Endothelial cell of hepatic sinusoid (primary cell): ENCODE measurements around the gene MAP6D1.

Experiments
- in situ Hi-C: cut with HindIII; loops from 2 replicates; pipeline ENCODE4 v1.10.0; 2017; ENCODE audit warnings: low sequenced_read_pairs

The MAP6D1 gene

DNA sequence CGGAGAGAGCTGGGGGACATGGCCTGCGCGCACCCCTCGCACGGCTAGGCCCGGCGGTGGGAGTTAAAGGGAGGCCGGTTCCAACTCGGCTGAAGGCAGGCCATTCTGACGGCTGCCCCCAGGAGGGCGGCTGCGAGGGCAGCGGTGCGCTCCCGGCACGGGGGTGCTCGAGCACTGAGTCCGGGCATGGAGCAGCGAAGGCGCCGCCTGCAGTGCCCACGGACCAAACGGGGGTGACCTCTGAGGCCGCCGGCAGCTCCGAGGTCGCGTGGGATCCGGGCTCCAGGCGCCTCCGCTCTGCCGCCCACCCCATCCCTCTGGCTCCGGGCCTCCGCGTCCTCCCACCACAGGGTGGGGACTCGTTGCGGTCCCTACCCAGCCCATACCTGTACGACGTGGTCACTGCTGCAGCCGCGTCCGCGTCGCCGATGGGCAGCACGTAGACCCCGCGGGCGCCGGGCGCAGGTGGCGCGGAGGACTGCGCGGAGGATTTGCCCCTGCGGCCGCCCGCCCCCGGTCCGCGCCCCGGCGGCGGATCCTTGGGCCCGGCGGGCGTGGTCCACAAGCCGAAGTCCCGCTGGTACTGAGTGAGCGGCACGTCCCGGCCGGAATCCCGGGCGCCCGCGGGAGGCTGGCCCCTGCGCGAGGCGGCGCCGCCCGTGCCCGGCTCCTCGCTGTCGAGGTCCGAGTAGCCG, 469 bp downstream of the MAP6D1 start:
- in situ Hi-C loops, result no loop called here

DNA sequence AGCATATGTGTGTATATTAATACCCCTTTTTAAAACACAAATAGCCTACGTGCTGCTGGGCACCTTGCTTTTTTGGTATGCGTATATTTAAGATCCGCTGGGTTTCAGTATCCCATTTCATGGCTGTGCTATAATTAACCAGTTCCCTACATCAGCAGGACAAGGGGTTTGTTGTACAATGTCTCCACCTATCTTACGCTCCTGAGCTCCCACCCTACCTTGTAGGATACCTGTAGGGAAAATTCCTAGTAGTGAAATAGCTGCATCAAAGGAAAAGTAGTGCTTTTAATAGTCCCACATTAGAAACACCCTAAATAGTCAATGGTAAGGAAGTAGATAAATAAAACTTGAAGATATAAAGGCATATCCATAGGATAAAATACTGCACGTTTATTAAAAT, 1.4 kb downstream of the MAP6D1 start:
- in situ Hi-C loops, result no loop called here

DNA sequence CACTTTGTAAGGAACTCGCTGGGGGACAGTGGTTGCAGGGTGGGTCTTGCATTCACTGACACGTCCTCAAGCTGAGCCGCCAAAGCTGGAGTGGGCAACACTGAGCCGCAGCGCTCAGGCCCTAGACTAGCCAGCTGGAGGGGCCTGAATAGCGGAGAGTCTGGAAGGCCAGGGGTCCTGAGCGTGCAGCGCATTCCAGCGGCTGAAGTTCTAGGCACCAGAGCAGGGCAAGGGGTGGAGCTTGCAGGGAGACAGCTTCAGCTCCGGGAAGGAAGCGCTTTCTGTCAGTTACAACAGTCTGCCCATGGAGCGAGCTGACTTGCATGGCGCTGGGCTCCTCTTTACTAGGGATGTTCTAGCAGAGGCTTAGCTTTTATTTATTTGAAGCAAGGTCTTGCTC, 2.7 kb downstream of the MAP6D1 start:
- in situ Hi-C loops, result no loop called here

DNA sequence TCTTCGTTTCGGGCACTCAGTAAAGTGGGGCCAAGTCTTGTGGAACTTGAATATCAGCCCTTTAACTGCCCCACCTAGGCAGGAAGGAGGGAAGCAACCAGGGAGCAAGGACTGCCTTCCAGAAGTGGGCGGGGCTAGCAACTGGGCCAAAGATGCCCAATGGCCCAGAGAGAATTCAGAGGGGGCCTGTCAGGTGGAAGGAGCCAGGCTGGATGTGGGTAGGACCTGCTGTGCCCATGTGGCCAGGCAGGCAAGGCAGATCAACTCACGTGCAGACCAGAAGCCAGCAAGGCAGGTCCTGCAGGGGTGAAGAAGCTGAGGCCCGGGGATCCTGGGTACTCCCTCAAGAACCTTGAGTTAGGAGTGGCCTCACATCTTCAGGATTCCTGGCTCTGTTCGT, 5.5 kb downstream of the MAP6D1 start:
- in situ Hi-C loops, result no loop called here

DNA sequence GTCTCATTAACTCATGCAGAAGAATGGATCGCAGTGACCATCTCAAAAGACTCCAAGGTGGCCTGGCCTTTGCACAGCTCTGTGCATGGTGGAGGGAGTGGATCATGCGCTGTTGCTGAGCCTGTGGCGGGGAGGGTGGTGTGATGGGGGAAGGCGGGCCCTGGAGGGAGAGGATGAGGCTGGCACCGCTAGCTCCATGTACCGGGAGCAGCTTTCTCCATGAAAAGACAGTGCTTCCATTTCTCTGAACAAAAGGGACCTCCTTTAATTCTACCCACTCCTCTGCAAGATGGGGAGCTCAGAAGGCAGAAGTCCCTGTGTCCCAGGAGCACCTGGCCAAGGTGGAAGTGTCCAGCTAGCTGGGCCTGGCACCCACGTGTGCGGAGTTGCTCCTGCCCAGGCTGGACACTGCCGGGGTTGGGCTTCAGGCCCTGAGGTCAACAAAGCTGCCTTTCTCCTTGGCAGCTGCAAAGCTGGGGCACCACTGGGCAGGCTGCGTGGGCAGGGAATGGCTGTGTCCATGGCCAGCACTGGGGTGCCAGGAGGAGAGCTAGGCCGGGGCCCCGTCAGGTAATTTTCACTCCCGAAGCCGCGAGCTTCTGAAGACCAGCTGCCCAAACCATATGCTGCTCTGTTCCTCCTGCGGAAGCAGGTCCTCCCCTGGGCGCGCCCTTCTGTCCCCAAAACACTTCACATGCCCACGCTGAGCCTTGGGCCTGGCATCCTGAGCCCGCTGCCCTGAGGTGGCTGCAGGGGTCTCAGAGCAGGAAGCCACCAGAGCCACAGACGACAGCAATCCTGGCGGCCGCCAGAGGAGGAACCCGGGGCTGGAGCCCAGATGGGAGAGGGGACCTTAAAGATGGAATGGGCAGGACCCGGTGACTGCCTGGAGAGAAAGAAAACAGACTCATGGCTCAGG, 6.4 kb downstream of the MAP6D1 start:
- in situ Hi-C loops, result no loop called here

DNA sequence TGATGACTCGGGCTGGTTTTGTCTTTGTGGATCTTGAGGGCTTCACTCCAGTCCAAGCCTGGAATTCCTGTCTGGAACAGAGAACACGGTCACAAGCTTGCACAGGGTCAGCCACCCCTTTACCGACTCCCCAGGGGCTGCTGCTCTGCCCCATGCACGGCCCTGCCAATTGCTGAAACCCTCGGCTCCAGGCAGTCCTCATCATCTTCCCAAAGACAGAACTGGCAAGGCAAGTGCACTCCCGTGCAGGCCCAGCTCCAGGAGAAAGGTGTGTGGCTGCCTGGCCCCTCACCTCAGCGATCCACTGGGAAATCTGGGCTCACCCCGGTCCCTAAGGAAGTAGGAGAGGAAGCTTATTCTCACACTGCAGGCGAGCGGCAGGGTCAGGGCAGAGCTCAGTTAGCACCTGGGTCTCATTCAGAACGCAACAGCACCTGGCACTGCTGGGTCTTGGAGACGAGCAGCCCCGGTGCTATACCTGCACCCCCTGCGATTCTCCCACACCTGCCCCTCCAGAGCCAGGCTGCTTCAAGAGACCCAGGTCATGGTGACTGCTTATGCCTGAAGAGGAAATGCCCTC, 7.2 kb downstream of the MAP6D1 start:
- in situ Hi-C loops, result no loop called here

DNA sequence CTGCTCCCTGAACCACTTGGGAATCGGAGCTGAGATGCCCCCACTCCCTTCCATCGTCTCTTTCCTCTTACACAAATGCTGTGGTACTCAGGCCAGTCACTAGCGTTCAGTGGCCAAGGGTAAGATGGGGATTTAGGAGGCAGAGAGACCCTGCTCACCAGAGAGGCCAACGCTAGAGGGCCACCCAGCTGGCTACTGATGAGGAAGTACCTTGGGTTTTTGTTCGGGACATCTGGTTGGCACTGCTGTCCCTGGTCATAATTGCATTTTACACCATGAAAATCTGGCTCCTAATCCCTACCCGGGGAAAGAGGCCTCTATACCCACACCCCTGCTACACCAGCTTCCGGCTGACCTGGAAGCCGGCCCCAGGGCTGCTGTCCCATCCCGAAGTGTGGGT, 7.7 kb downstream of the MAP6D1 start:
- in situ Hi-C loops, result no loop called here

DNA sequence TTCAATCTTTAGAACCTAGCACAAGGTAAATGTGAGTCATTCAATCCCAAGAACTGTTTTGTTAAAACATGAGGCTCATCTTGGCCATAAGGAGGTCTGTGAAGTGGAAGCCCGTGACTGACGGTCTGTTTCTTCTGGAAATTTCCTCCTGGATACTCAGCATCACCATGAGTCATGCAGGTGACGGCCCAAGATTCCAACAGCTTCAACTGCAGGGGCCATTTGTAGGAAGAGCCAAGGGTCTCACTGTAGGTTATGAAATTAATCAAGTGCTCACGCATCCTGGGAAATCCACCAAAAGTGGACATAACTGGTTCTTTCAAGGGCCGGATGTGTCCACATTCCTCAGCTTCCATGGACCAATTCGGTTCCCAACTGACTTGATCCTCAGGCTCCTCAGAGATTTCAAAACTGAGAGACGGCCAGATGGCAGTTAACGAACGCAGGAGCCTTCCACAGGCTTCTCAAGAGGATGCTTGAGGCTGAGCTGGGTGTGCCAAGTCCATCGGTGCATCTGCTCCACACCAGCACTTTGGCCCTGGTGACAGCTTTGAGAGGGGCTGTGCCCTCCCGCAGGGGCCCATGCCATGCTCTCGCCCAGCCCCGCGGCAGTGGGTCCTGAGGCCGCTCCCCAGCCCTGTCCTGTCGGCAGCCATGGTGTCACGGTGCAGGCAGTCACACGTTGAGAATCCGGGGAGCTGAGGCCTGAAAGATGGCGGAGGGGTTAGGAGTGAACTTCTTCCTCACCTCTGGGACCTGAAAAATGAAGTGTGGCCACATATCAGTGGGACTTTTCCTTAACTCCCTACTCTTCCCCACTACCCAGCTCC, 8.5 kb downstream of the MAP6D1 start:
- in situ Hi-C loops, result no loop called here

DNA sequence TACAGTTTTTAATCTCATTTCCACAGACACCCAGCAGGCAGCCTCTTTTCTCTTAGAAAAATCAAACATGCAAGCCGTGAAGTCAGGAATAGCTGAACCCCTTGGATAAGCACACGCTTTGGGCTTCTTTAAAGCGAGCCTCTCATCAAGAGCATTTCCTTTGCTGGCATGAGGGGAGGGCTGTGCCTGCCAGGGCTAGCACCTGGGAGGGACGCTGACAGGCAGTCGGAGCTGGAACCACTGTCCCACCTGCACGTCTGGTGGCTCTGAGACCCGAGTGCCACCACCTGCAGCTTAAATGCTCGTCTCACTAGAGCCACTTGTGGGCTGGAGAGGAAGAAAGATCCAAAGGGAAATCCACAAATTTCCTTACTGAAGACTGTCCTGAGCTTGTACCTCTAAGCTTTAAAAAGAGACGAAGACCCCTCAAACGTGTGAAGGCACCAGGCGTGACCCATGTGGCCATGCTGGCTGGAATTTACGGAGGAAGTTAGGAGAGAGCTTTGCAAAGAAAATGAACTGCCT, 9.4 kb downstream of the MAP6D1 start:
- in situ Hi-C loops, result no loop called here

DNA sequence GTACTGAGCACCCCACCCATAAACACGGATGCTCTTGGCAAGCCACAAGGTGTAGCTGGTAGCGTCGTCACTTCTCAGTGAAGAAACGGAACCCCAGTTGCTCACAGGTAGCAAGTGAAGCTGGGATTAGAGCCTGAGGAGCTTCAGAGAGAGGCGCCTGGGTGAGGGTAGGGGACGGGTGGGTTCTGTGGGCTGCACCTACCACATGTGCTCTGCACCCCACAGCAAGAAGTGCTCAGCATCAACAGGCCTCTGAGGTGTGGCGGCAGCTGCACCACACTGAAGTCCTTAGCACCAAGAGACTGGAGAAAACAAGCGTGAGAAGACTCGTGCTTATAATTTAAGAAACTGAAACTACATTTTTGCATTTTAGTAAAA, 9.8 kb downstream of the MAP6D1 start:
- in situ Hi-C loops, result no loop called here

DNA sequence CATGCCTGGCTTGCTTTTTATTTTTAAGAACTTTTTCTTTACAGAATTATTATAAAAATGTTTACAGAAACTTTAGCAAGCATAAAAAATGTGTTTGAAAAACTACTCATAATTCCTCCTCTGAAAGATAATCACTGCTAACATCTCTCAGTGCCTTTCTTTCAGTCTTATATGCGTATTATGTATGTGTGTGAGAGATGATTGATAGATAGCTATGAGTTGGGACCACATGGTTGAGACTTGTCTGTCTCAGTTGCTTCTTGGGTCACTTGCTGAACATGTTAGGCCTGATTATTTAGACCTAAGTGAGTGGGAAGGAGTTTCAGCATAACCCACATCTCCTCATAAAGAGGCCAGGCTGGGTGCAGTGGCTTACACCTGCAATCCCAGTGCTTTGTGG, 11.1 kb downstream of the MAP6D1 start:
- in situ Hi-C loops, result no loop called here

DNA sequence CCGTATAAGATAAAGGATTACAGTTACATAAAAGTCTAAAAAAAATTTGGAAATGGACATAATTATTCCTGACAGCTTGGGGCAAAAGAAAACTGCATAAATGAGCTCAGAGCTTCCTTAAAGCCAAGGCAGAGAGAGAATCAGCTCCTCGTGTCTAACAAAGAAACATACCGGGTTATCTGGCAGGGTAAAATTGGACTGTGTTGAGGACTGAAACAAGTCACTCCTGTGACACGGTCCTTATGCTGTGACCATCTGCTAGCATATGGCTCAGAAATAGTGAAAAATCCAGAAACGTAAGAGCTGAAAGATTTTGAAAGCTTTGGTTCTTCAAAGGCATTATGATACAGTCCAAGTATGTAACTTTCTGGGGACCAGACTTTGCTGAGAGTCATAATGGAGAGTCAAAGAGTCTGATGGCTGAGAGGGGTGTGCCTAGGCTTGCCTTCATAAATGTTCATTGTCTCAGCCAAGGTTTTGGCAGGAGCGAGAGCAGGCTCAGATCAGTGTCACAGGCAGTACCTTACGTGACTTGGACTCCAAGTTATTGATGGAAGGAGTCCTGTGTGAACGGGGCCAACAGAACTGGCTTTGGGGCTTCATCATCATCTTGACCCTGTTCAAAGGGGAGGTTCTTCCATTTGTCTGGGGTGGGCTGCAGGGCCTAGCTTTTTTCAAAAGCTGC, 12.5 kb downstream of the MAP6D1 start:
- in situ Hi-C loops, result no loop called here

DNA sequence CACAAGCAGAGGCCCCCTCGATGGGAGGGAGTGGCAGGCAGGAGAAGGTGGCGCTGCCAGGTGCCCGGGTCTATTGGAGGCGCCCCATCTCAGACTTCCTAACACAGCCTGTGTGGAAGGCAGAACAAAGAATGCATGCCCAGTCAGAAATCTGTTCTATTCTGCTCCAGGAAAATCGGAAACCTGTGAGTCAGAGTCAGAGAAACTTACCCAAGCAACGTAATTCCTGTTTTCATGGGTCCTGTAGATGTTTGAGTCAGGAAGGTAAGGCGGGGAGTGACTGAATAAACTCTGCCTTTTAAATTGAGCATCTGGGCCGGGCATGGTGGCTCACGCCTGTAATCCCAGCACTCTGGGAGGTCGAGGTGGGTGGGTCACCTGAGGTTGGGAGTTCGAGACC, 13.7 kb downstream of the MAP6D1 start:
- in situ Hi-C loops, result no loop called here

DNA sequence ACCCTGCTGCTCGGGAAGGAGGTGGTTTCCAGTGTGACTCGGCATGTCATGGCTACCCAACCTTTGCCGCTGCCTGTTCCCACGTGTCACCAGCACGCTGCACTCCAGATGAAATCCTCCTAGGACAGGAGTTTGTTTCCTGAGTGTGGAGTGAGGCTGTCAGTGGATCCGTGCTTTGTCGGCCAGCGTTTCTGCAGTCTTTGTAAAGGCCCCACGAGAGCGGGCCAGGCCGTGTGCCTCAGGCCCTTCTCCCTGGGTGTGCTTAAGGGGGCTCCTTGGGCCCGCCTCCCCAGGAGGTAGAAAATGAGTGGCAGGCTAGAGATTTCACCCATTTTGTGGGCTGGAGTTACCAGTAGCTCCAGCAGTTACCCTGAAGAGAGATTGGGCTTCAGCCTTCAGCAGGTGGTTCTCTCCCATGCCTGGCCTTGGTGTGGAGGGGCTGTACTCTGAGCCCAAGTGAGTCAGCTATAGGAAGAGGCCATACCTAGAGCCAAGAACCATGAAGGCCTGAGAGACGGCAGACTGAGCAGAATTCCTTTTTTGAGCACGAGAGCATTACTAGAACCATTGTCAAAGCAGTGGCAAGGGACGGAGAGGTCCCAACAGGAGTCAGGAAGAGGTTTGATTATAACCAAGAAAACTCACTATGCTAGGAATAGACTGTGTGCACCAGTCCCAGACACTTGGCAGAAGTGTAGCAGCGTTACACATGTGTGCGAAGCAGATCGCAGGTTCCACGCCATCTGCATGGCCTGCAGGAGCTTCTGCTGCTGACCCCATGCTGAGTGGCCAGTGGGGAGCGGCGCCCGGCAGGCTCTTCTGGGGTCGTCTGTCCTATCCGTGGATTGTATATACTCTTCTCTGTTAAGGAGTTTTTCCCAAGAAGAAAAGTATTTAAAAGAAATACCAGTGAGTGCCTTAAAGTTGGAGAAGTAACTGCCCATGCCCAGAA, 14.5 kb downstream of the MAP6D1 start:
- in situ Hi-C loops, result no loop called here

DNA sequence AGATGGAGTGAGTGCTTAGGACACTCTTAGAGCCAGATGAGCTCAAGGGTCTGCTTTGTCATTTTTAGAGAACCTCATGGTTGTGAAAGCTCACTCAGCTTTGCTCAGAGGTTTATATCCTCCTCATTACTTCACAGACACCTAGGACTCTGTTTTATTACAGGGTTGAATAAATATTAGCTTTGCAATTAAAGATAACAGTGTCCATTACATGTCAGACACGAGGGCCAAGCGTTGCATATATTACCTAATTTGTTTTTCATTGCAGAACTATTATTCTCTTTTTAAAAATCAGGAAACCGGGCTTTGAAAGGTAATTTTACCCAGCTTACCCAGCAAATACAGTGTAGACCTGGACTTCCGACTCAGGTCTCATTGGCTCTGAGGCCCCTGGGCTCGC, 16.1 kb downstream of the MAP6D1 start:
- in situ Hi-C loops, result no loop called here

DNA sequence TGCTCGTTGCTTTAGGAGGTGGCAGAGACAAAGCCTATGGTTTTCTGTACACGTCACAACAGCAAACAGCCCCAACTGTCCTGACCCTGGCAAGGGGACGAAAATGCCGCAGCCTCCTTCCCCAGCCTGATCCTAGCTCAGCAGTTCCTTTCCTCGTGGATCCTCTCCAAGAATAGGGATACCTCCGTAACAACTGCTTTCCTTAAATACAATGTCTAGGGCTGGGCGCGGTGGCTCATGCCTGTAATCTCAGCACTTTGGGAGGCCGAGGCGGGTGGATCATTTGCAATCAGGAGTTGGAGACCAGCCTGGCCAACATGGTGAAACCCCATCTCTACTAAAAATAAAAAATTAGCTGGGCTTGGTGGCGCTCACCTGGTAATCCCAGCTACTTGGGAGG, 17.0 kb downstream of the MAP6D1 start:
- in situ Hi-C loops, result no loop called here

DNA sequence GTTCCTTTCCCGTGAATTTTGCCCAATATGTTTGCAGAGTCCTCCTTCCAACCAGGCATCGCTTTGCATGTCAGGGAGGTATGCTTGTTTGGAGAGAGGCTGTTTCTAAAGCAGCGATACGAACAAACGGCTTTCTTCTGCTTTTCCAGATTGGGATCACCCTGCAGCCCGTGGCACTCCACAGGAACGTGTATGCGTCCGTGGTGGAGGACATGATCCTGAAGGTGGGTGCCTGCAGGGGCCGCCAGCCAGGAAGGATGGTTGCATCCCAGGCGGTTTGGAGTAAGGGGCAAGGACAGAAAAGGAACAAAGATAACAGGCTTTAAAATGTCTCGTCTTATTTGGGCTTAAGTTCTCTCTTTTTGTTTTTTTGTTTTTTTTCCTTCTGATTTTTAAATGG, 17.5 kb downstream of the MAP6D1 start:
- in situ Hi-C loops, result no loop called here

DNA sequence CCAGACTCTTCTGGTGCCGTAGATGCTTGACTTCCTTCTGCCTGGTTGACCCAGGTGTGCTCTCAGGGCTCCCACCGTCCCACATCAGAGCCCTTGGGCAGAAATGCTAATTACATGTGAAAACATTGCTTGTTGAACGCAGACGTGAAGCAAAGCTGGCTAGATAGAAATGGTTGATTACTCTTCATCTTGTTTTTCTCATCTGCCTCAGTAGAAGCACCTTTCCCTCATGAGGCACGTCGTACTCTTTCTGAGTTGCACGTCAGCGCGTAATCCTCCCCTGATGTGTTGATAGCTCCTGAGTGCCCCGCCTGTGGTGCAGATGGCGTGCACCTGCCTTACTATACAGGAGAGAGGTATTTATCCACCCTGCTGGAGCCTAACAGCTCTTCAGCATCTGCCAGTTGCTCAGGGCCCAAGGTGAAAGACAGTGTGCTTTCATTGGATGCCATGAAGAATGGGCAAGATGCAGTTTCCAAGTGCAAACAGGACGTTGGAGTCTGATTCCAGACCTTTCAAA, 18.1 kb downstream of the MAP6D1 start:
- in situ Hi-C loops, result no loop called here

DNA sequence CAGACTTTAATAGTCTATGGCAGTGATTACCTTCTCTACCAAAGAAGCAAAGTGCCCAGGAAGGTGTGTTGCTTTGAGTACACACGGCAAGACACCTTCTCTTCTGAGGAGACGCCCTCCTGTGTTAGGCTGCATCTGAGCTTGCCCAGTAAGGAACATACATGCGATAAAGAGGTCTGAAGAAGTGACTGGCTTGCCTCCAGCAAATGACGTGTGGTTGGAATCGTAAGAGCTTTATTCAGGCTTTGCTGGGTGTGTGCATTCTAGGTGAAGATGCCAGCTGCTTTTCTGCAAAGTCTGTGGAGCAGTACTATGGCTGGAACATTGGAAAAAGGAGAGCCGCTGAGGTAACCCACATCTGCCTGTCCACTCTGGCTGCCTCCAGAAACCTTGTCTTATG, 22.4 kb downstream of the MAP6D1 start:
- in situ Hi-C loops, result no loop called here
